Neural progenitor cell (in vitro differentiated cells): ENCODE data around the gene DCAF5. TPM values are rescaled to one million over a fixed set of nuclear protein-coding genes. Genes with fewer than 3 reads are reported as not detected.

Experiments
- DNase-seq: peaks from one replicate; pipeline ENCODE4 v3.0.0-alpha.2; 2016; ENCODE audit warnings: low spot score
- H2AFZ ChIP-seq: fragments of 200-600 bp; sonication (generic); replicated peaks from 2 replicates; pipeline ENCODE4 v1.6.1; 2016; ENCODE audit warnings: antibody characterized with exemption
- H3F3A ChIP-seq: fragments of 200-600 bp; sonication (generic); 2 replicates; pipeline ENCODE4 v1.6.1; 2016; ENCODE audit warnings: antibody characterized with exemption, low read depth
- H3K27ac ChIP-seq: fragments of 200-600 bp; sonication (generic); 2 replicates; pipeline ENCODE4 v1.5.1; 2016; ENCODE audit warnings: mild to moderate bottlenecking
- H3K27me3 ChIP-seq: fragments of 200-600 bp; sonication (generic); 2 replicates; pipeline ENCODE4 v1.6.1; 2016; ENCODE audit warnings: mild to moderate bottlenecking, moderate library complexity
- H3K36me3 ChIP-seq: fragments of 200-600 bp; sonication (generic); 2 replicates; pipeline ENCODE4 v1.5.1; 2016
- H3K4me1 ChIP-seq: fragments of 200-600 bp; sonication (generic); 2 replicates; pipeline ENCODE4 v1.6.1; 2016; ENCODE audit warnings: mixed run types
- H3K4me2 ChIP-seq: fragments of 200-600 bp; sonication (generic); 2 replicates; pipeline ENCODE4 v1.6.1; 2016
- H3K4me3 ChIP-seq: fragments of 200-600 bp; sonication (generic); 2 replicates; pipeline ENCODE4 v1.5.1; 2016
- H3K79me2 ChIP-seq: fragments of 200-600 bp; sonication (generic); 2 replicates; pipeline ENCODE4 v1.6.1; 2016; ENCODE audit warnings: low read depth
- H3K9ac ChIP-seq: fragments of 200-600 bp; sonication (generic); 2 replicates; pipeline ENCODE4 v1.6.1; 2016
- H3K9me3 ChIP-seq: fragments of 200-600 bp; sonication (generic); 2 replicates; pipeline ENCODE4 v1.5.1; 2016; ENCODE audit warnings: low read depth
- H4K20me1 ChIP-seq: fragments of 200-600 bp; sonication (generic); 2 replicates; pipeline ENCODE4 v1.6.1; 2016; ENCODE audit warnings: low read depth
- H3K27ac Mint-ChIP-seq: 3 replicates; pipeline ENCODE4 v1.8.0; 2021; ENCODE audit warnings: mixed read lengths
- H3K27me3 Mint-ChIP-seq: 2 replicates; pipeline ENCODE4 v1.8.0; 2022; ENCODE audit warnings: low read depth, mild to moderate bottlenecking, inconsistent platforms, moderate library complexity, mixed read lengths; ENCODE audit not compliant: insufficient read depth
- H3K36me3 Mint-ChIP-seq: 3 replicates; pipeline ENCODE4 v1.8.0; 2021; ENCODE audit warnings: mixed read lengths
- H3K4me1 Mint-ChIP-seq: 3 replicates; pipeline ENCODE4 v1.8.0; 2021; ENCODE audit warnings: mixed read lengths
- H3K4me3 Mint-ChIP-seq: 3 replicates; pipeline ENCODE4 v1.8.0; 2021; ENCODE audit warnings: mild to moderate bottlenecking, moderate library complexity, mixed read lengths
- H3K9me3 Mint-ChIP-seq: 3 replicates; pipeline ENCODE4 v1.8.0; 2020; ENCODE audit warnings: mixed read lengths
- EZH2 ChIP-seq: fragments of 200-600 bp; sonication (generic); IDR thresholded peaks from 2 replicates; pipeline ENCODE4 v1.6.1; 2017; ENCODE audit warnings: antibody characterized with exemption, mild to moderate bottlenecking, moderate library complexity
- EZH2phosphoT487 ChIP-seq: fragments of 200-600 bp; sonication (generic); IDR thresholded peaks from 2 replicates; pipeline ENCODE4 v1.6.1; 2017; ENCODE audit warnings: antibody characterized with exemption
- small RNA-seq: library from RNA; depleted of rRNA; stranded (forward); fragments of <200 nt; gene quantifications from one replicate; pipeline ENCODE3, GENCODE V24; 2015
- total RNA-seq: library from RNA; depleted of rRNA; stranded (reverse); fragments of >200 nt; gene quantifications from 2 replicates; pipeline ENCODE4 v1.2.3, GENCODE V29; 2015; ENCODE audit warnings: low replicate concordance
- TF ChIP-seq, protein P1 (sequence below): fragments of 200-600 bp; sonication (generic); IDR thresholded peaks from 2 replicates; pipeline ENCODE4 v1.5.1; 2017; ENCODE audit warnings: antibody characterized with exemption, mild to moderate bottlenecking

The DCAF5 gene
- total RNA-seq, 1 donor from 2014 or later = 22.4 TPM

DNA sequence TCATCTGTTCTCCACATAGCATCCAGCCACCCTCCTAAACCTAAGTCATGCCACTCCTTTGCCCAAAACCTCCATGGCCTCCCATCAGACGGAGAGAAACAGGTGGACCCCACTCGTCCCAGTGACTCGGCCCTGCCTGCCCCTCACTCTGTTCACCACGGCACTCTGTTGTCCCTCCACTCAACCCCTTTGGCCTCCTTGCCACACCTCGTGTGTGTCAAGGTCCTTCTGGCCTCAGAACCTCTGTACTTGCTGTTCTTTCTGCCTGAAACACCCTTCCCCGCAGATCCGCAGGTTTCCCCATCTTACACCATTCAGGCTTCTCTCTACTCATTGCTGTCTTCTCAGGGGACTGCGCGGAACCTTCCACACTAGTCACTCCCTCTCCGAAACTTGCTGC lies 149.3 kb downstream of the DCAF5 start:
- no peak overlapping the region for H3K4me2 ChIP-seq
- H3K27ac ChIP-seq = no peak overlapping the region
- H3K36me3 Mint-ChIP-seq = no peaks in the 10 kb centered on the region
- no peaks in the 10 kb centered on the region for H3K27me3 ChIP-seq
- H3K27me3 Mint-ChIP-seq = peaks cover 17% of the 10 kb centered on the region
- no peak overlapping the region for H2AFZ ChIP-seq
- peaks cover 3% of the 10 kb centered on the region for H3F3A ChIP-seq
- TF ChIP-seq EZH2 = no peak
- TF ChIP-seq EZH2phosphoT487 = no peak
- no peaks in the 10 kb centered on the region for H3K36me3 ChIP-seq
- no peaks in the 10 kb centered on the region for H4K20me1 ChIP-seq
- no peak overlapping the region for H3K4me3 ChIP-seq
- no peak overlapping the region for H3K27ac Mint-ChIP-seq
- DNase-seq = no peak
- peak overlapping the region; percentile 0 for H3K4me3 Mint-ChIP-seq
- H3K79me2 ChIP-seq = no peaks in the 10 kb centered on the region
- no peak overlapping the region for H3K9ac ChIP-seq
- H3K4me1 Mint-ChIP-seq = peaks cover 16% of the 10 kb centered on the region
- H3K9me3 ChIP-seq = no peaks in the 10 kb centered on the region
- H3K9me3 Mint-ChIP-seq = no peaks in the 10 kb centered on the region
- H3K4me1 ChIP-seq = peaks cover 7% of the 10 kb centered on the region

DNA sequence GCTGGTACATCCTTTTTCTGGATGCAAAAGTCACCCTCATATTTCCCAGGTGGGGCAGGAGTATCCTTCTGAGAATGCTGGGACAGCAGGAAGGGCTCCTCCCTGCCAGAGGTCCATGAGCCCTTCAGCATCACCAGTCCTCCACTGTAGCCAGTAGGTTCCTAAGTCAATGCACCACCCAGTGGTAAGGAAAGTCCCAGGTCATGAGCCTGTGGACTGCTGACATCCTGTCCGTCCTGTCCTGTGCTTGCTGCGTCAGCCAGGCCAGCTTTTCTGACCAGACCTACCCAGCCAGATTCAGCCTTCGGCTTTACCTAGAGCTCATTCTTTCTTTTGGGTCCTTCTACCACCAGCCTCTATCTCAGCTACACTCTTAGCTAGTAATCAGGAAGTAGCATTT lies 150.8 kb downstream of the DCAF5 start:
- H3K4me1 Mint-ChIP-seq = peaks cover 14% of the 10 kb centered on the region
- Histone ChIP-seq H3K4me1 (peaks cover 7% of the 10 kb centered on the region), H3K27me3 (no peaks in the 10 kb centered on the region), H4K20me1 (no peaks in the 10 kb centered on the region), H3K4me3 (no peak overlapping the region), H3K4me2 (no peak overlapping the region), H2AFZ (no peak overlapping the region), H3K36me3 (no peaks in the 10 kb centered on the region), H3K9ac (no peak overlapping the region), H3K27ac (no peak overlapping the region), H3K79me2 (no peaks in the 10 kb centered on the region), H3K9me3 (no peaks in the 10 kb centered on the region), H3F3A (peaks cover 8% of the 10 kb centered on the region)
- TF ChIP-seq, protein P1, sequence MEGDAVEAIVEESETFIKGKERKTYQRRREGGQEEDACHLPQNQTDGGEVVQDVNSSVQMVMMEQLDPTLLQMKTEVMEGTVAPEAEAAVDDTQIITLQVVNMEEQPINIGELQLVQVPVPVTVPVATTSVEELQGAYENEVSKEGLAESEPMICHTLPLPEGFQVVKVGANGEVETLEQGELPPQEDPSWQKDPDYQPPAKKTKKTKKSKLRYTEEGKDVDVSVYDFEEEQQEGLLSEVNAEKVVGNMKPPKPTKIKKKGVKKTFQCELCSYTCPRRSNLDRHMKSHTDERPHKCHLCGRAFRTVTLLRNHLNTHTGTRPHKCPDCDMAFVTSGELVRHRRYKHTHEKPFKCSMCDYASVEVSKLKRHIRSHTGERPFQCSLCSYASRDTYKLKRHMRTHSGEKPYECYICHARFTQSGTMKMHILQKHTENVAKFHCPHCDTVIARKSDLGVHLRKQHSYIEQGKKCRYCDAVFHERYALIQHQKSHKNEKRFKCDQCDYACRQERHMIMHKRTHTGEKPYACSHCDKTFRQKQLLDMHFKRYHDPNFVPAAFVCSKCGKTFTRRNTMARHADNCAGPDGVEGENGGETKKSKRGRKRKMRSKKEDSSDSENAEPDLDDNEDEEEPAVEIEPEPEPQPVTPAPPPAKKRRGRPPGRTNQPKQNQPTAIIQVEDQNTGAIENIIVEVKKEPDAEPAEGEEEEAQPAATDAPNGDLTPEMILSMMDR = no peak
- TF ChIP-seq EZH2phosphoT487 = no peak
- TF ChIP-seq EZH2 = no peak
- no peaks in the 10 kb centered on the region for H3K36me3 Mint-ChIP-seq
- H3K27me3 Mint-ChIP-seq = peaks cover 16% of the 10 kb centered on the region
- DNase-seq = peak; percentile 40
- H3K9me3 Mint-ChIP-seq = peaks cover 2% of the 10 kb centered on the region
- H3K27ac Mint-ChIP-seq = no peak overlapping the region
- no peak overlapping the region for H3K4me3 Mint-ChIP-seq

- Mint-ChIP-seq H3K4me3 (no peak overlapping the region), H3K27me3 (peaks cover 13% of the 10 kb centered on the region), H3K9me3 (peaks cover 2% of the 10 kb centered on the region), H3K4me1 (peaks cover 14% of the 10 kb centered on the region), H3K27ac (no peak overlapping the region), H3K36me3 (no peaks in the 10 kb centered on the region)
- Histone ChIP-seq H3K79me2 (no peaks in the 10 kb centered on the region), H3K27ac (no peak overlapping the region), H2AFZ (no peak overlapping the region), H3K36me3 (no peaks in the 10 kb centered on the region), H3K4me3 (no peak overlapping the region), H3K27me3 (no peaks in the 10 kb centered on the region), H3F3A (peaks cover 5% of the 10 kb centered on the region), H3K9ac (no peak overlapping the region), H4K20me1 (no peaks in the 10 kb centered on the region), H3K4me2 (no peak overlapping the region), H3K9me3 (no peaks in the 10 kb centered on the region), H3K4me1 (peaks cover 7% of the 10 kb centered on the region)
- DNase-seq = no peak
- no peak for TF ChIP-seq EZH2
- TF ChIP-seq EZH2phosphoT487 = no peak
- TF ChIP-seq, protein P1 = no peak
Measured at GRCh38 chr14:69001375-69001774, 151.5 kb downstream of the DCAF5 start.

Small RNA genes within 50 kb of the gene (small RNA-seq; reads per million reads assigned to genes)
- not detected for gene RF00019
- not detected for gene RPS29P1

Other genes with a start within 250 kb of the DCAF5 start
- 70.7 and 97.7 TPM in 2 replicates for gene ACTN1, start 173.8 kb downstream of the DCAF5 start, total RNA-seq
- 22.6 and 23.2 TPM in 2 replicates for gene EXD2, start 38.4 kb upstream of the DCAF5 start, total RNA-seq
- gene GALNT16, start 107.0 kb upstream of the DCAF5 start, total RNA-seq = 3.5 and 7.0 TPM in 2 replicates
- gene ERH, start 245.2 kb upstream of the DCAF5 start, total RNA-seq = 252 and 337 TPM in 2 replicates
- gene SLC39A9, start 245.6 kb upstream of the DCAF5 start, total RNA-seq = 54.5 and 61.2 TPM in 2 replicates